GM19328 (cell line): ENCODE results near the gene MAPK11.

ENCODE experiments used
- ATAC-seq: cut with Tn5 transposase; IDR thresholded peaks from one replicate; pipeline ENCODE4 v1.9.1; 2021; ENCODE audit warnings: mild to moderate bottlenecking, moderate library complexity; ENCODE audit not compliant: unreplicated experiment

The MAPK11 gene

GRCh38 chr22:50296658-50297490 lies 26.7 kb upstream of the MAPK11 start:
- ATAC-seq: no peak

GRCh38 chr22:50294319-50294656 lies 24.1 kb upstream of the MAPK11 start:
- ATAC-seq: no peak

GRCh38 chr22:50293441-50294318 lies 23.5 kb upstream of the MAPK11 start:
- ATAC-seq: no peak

- no peak for ATAC-seq
Observed at GRCh38 chr22:50292643-50293440, 22.7 kb upstream of the MAPK11 start.

- ATAC-seq: no peak
Observed at GRCh38 chr22:50289942-50290630, 19.9 kb upstream of the MAPK11 start.

GRCh38 chr22:50289151-50289941 lies 19.2 kb upstream of the MAPK11 start:
- ATAC-seq: no peak

GRCh38 chr22:50287731-50288130 lies 17.6 kb upstream of the MAPK11 start:
- ATAC-seq: no peak

- no peak for ATAC-seq
Observed at GRCh38 chr22:50286701-50287318, 16.6 kb upstream of the MAPK11 start.

- no peak for ATAC-seq
Observed at GRCh38 chr22:50286275-50286674, 16.1 kb upstream of the MAPK11 start.

GRCh38 chr22:50285568-50286229 lies 15.5 kb upstream of the MAPK11 start:
- ATAC-seq: no peak

- no peak for ATAC-seq
Observed at GRCh38 chr22:50284479-50284878, 14.3 kb upstream of the MAPK11 start.

GRCh38 chr22:50283821-50284220 lies 13.6 kb upstream of the MAPK11 start:
- no peak for ATAC-seq

- ATAC-seq: no peak
Observed at GRCh38 chr22:50282361-50283155, 12.4 kb upstream of the MAPK11 start.

GRCh38 chr22:50281957-50282356 lies 11.8 kb upstream of the MAPK11 start:
- no peak for ATAC-seq

- ATAC-seq: no peak
Observed at GRCh38 chr22:50281384-50281760, 11.2 kb upstream of the MAPK11 start.

GRCh38 chr22:50280708-50281383 lies 10.7 kb upstream of the MAPK11 start:
- ATAC-seq: no peak

GRCh38 chr22:50280022-50280707 lies 10.0 kb upstream of the MAPK11 start:
- no peak for ATAC-seq
